ENCODE measurements around the gene FAM117A. TPM values are rescaled to one million over a fixed set of nuclear protein-coding genes. Genes with fewer than 3 reads are reported as not detected.
A peak's percentile ranks its signal among the peaks of the same experiment; 100 is the strongest.
"Not testable (repeated sequence)": the region's sequence is repeated elsewhere in the genome, so short reads cannot be mapped to it uniquely, and the experiment has no call there.

The FAM117A gene
- total RNA-seq, 1 donor from 2014 or later, result 14.6 TPM

DNA sequence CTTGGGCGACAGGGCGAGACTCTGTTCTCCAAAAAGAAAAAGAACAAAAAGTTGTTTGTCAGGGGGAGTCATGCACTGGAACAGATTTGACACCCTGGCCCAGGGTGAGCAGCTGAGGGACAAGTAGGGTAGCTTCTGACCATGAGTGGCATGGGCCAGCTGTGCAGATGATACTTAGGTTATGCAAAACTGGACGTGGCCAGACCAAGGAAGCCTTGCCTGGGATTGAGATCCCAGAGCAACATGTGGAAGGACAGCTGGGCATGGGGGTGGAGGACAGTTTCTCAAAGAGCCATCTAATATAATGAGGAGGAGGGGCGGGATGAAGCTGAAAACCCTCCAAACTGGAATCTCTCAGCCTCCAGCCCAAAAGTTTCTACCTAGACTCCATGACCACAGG lies 36.6 kb downstream of the FAM117A start:
- H3K4me3 Mint-ChIP-seq, result no peak overlapping the region
- H3K27me3 Mint-ChIP-seq (ENCODE audit: insufficient read depth, low read depth), result no peaks in the 10 kb centered on the region
- H3K4me1 Mint-ChIP-seq, result no peaks in the 10 kb centered on the region
- no peak overlapping the region for H3K4me2 ChIP-seq
- no peaks in the 10 kb centered on the region for H3K9me3 ChIP-seq (ENCODE audit: low read depth)
- no peak overlapping the region for H3K4me3 ChIP-seq
- H4K20me1 ChIP-seq (ENCODE audit: low read depth), result peaks cover 9% of the 10 kb centered on the region
- H3F3A ChIP-seq (ENCODE audit: low read depth), result peaks cover 4% of the 10 kb centered on the region
- TF ChIP-seq EZH2phosphoT487 (IDR thresholded peaks at IDR 0.05) (no peak), EZH2 (IDR thresholded peaks at IDR 0.05) (no peak)
- TF ChIP-seq, protein P1, sequence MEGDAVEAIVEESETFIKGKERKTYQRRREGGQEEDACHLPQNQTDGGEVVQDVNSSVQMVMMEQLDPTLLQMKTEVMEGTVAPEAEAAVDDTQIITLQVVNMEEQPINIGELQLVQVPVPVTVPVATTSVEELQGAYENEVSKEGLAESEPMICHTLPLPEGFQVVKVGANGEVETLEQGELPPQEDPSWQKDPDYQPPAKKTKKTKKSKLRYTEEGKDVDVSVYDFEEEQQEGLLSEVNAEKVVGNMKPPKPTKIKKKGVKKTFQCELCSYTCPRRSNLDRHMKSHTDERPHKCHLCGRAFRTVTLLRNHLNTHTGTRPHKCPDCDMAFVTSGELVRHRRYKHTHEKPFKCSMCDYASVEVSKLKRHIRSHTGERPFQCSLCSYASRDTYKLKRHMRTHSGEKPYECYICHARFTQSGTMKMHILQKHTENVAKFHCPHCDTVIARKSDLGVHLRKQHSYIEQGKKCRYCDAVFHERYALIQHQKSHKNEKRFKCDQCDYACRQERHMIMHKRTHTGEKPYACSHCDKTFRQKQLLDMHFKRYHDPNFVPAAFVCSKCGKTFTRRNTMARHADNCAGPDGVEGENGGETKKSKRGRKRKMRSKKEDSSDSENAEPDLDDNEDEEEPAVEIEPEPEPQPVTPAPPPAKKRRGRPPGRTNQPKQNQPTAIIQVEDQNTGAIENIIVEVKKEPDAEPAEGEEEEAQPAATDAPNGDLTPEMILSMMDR (IDR thresholded peaks at IDR 0.05), result no peak
- H2AFZ ChIP-seq (replicated peaks), result no peak overlapping the region
- H3K36me3 Mint-ChIP-seq, result peaks cover 12% of the 10 kb centered on the region
- H3K27ac ChIP-seq, result no peak overlapping the region
- H3K9ac ChIP-seq, result no peak overlapping the region
- H3K9me3 Mint-ChIP-seq, result peaks cover 2% of the 10 kb centered on the region
- peaks cover 10% of the 10 kb centered on the region for H3K4me1 ChIP-seq
- H3K36me3 ChIP-seq, result no peaks in the 10 kb centered on the region
- DNase-seq (ENCODE audit: low spot score), result no peak
- no peaks in the 10 kb centered on the region for H3K27me3 ChIP-seq
- peaks cover 13% of the 10 kb centered on the region for H3K79me2 ChIP-seq (ENCODE audit: low read depth)
- no peak overlapping the region for H3K27ac Mint-ChIP-seq

DNA sequence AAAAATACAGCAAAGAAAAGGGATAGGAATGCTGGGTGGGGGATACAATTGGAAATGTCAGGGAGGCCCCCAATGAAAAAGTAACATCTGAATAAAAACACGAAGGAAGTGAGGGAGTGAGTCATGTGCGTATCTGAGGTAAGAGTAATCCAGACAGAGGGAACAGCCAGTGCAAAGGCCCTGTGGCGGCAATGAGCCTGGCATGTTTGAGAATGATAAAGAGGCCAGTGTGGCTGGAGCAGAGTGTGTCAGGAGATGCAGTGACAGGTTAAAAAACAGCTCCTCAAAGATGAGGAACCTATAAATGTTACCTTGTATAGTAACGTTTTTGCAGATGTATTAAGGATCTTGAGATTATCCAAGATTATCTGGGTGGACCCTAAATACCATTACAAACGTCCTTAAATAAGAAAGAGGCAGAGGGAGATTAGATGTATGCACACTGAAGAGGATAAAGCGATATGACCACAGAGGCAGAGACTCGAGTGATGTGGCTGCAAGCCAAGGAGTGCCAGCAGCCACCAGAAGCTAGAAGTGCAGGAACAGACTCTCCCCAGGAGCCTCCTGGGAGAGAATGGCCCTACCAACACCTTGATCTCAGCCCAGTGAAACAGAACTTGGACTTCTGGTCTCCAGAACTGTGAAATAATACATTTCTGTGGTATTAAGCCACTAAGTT lies 38.3 kb downstream of the FAM117A start:
- Mint-ChIP-seq H3K36me3 (peaks cover 9% of the 10 kb centered on the region), H3K4me1 (no peaks in the 10 kb centered on the region), H3K9me3 (peaks cover 2% of the 10 kb centered on the region), H3K27me3 (ENCODE audit: insufficient read depth, low read depth) (no peaks in the 10 kb centered on the region), H3K27ac (no peak overlapping the region), H3K4me3 (no peak overlapping the region)
- Histone ChIP-seq H4K20me1 (ENCODE audit: low read depth) (peaks cover 7% of the 10 kb centered on the region), H3K27ac (no peak overlapping the region), H2AFZ (replicated peaks) (no peak overlapping the region), H3K36me3 (no peaks in the 10 kb centered on the region), H3K27me3 (no peaks in the 10 kb centered on the region), H3K4me3 (no peak overlapping the region), H3K9ac (no peak overlapping the region), H3K79me2 (ENCODE audit: low read depth) (peaks cover 13% of the 10 kb centered on the region), H3K4me1 (peaks cover 11% of the 10 kb centered on the region), H3K4me2 (no peak overlapping the region), H3F3A (ENCODE audit: low read depth) (peaks cover 9% of the 10 kb centered on the region), H3K9me3 (ENCODE audit: low read depth) (no peaks in the 10 kb centered on the region)
- DNase-seq (ENCODE audit: low spot score), result no peak
- TF ChIP-seq, protein P1 (IDR thresholded peaks at IDR 0.05), result no peak
- TF ChIP-seq EZH2phosphoT487 (IDR thresholded peaks at IDR 0.05) (no peak), EZH2 (IDR thresholded peaks at IDR 0.05) (no peak)

DNA sequence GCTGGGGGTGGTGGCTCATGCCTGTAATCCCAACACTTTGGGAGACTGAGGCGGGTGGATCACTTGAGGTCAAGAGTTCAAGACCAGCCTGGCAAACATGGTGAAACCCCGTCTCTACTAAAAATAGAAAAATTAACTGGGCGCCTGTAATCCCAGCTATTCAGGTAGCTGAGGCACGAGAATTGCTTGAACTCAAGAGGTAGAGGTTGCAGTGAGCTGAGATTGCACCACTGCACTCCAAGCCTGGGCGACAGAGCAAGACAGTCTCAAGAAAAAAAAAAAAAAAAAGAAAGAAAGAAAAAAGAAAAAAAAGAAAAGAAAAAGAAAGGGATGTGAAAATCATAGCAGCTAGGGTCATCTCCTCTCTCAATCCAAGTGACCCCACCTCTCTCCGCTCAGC lies 39.4 kb downstream of the FAM117A start:
- peaks cover 11% of the 10 kb centered on the region for H3K4me1 ChIP-seq
- not testable (repeated sequence) for H3K4me3 ChIP-seq; H4K20me1 ChIP-seq (ENCODE audit: low read depth); H3K27ac Mint-ChIP-seq; H3K27me3 ChIP-seq; H3K27me3 Mint-ChIP-seq (ENCODE audit: insufficient read depth, low read depth); H3F3A ChIP-seq (ENCODE audit: low read depth); H2AFZ ChIP-seq (replicated peaks); H3K36me3 Mint-ChIP-seq; H3K4me2 ChIP-seq; H3K27ac ChIP-seq; H3K9me3 ChIP-seq (ENCODE audit: low read depth); H3K4me3 Mint-ChIP-seq; DNase-seq (ENCODE audit: low spot score); H3K4me1 Mint-ChIP-seq; H3K9ac ChIP-seq; H3K9me3 Mint-ChIP-seq; H3K36me3 ChIP-seq
- H3K79me2 ChIP-seq (ENCODE audit: low read depth), result peaks cover 13% of the 10 kb centered on the region

DNA sequence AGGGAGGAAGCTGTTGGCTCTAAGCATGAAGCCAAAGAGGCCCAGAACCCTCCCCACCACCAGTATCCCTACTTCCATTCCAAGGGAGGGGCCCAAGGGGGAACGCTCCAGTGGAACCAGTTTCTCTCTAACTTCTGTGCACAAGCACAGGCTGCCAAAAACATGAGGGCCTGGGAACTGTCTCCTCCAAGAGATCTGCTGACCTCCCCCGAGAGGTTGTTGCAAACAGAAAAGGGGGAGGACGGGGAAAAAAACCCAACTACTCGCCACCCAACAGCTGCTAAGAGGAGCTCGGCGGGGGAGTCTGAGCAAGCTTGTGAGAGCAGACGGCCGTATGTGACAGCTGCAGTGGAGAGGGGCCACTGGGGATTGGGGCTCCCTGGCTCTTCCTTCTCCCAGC lies 40.5 kb downstream of the FAM117A start:
- Mint-ChIP-seq H3K4me3 (no peak overlapping the region), H3K27ac (peak overlapping the region; percentile 7), H3K4me1 (no peaks in the 10 kb centered on the region), H3K9me3 (peaks cover 2% of the 10 kb centered on the region), H3K36me3 (peaks cover 11% of the 10 kb centered on the region), H3K27me3 (ENCODE audit: insufficient read depth, low read depth) (no peaks in the 10 kb centered on the region)
- peaks cover 9% of the 10 kb centered on the region for H3F3A ChIP-seq (ENCODE audit: low read depth)
- H2AFZ ChIP-seq (replicated peaks), result no peak overlapping the region
- H3K4me1 ChIP-seq, result peaks cover 11% of the 10 kb centered on the region
- H3K27ac ChIP-seq, result peak overlapping the region; percentile 46
- H3K4me2 ChIP-seq, result no peak overlapping the region
- TF ChIP-seq EZH2 (IDR thresholded peaks at IDR 0.05) (no peak), EZH2phosphoT487 (IDR thresholded peaks at IDR 0.05) (no peak)
- TF ChIP-seq, protein P1 (IDR thresholded peaks at IDR 0.05), result no peak
- H3K36me3 ChIP-seq, result no peaks in the 10 kb centered on the region
- H3K4me3 ChIP-seq, result no peak overlapping the region
- DNase-seq (ENCODE audit: low spot score), result no peak
- H3K9ac ChIP-seq, result no peak overlapping the region
- H3K9me3 ChIP-seq (ENCODE audit: low read depth), result no peaks in the 10 kb centered on the region
- no peaks in the 10 kb centered on the region for H3K27me3 ChIP-seq
- H3K79me2 ChIP-seq (ENCODE audit: low read depth), result peaks cover 13% of the 10 kb centered on the region
- H4K20me1 ChIP-seq (ENCODE audit: low read depth), result peaks cover 4% of the 10 kb centered on the region
